ENCODE data around the gene OSBPL10. TPM values are rescaled to one million over a fixed set of nuclear protein-coding genes. Genes with fewer than 3 reads are reported as not detected.

Gene OSBPL10
- total and polyA plus RNA-seq, 7 donors, result 0.75 to 4.6 (median 2.3) TPM

- intact Hi-C loops (cut with DNase I), result no loop called here
- H3K9me3 ChIP-seq, result no peaks in the 10 kb centered on the region
- no peaks in the 10 kb centered on the region for H3K27me3 ChIP-seq (ENCODE audit: insufficient read depth in 3 of 3, low read length in 2 of 3)
- TF ChIP-seq CTCF (IDR thresholded peaks at IDR 0.05), result no peak
- H3K4me1 ChIP-seq, result no peaks in the 10 kb centered on the region
- no peak for DNase-seq
- H3K27ac ChIP-seq, result no peak overlapping the region
- no peak for ATAC-seq
- no peak overlapping the region for H3K4me3 ChIP-seq
- H3K36me3 ChIP-seq (ENCODE audit: insufficient read depth in 1 of 2, low read depth in 1 of 2), result no peaks in the 10 kb centered on the region
- 87 to 88% (median 88%) methylated on average over 5 of the region's 5 CpGs for WGBS, 3 donors
Measured at GRCh38 chr3:31735667-31736066, 245.4 kb downstream of the OSBPL10 start.

- H3K27ac ChIP-seq, result no peak overlapping the region
- TF ChIP-seq CTCF (IDR thresholded peaks at IDR 0.05), result no peak
- H3K36me3 ChIP-seq (ENCODE audit: insufficient read depth in 1 of 2, low read depth in 1 of 2), result no peaks in the 10 kb centered on the region
- ATAC-seq (no peak), DNase-seq (no peak)
- intact Hi-C loops (cut with DNase I), result no loop called here
- H3K4me3 ChIP-seq, result no peak overlapping the region
- 31 to 53% (median 36%) methylated on average over 4 of the region's 4 CpGs for WGBS, 3 donors
- no peaks in the 10 kb centered on the region for H3K9me3 ChIP-seq
- no peaks in the 10 kb centered on the region for H3K4me1 ChIP-seq
- H3K27me3 ChIP-seq (ENCODE audit: insufficient read depth in 3 of 3, low read length in 2 of 3), result no peaks in the 10 kb centered on the region
Measured at GRCh38 chr3:31733234-31733667, 247.8 kb downstream of the OSBPL10 start.

- TF ChIP-seq CTCF (IDR thresholded peaks at IDR 0.05), result no peak
- intact Hi-C loops (cut with DNase I), result no loop called here
- Histone ChIP-seq H3K4me3 (no peak overlapping the region), H3K9me3 (no peaks in the 10 kb centered on the region), H3K36me3 (ENCODE audit: insufficient read depth in 1 of 2, low read depth in 1 of 2) (no peaks in the 10 kb centered on the region), H3K27ac (no peak overlapping the region), H3K4me1 (no peaks in the 10 kb centered on the region), H3K27me3 (ENCODE audit: insufficient read depth in 3 of 3, low read length in 2 of 3) (no peaks in the 10 kb centered on the region)
- WGBS, 3 donors, result 33 to 44% (median 39%) methylated on average over 8 of the region's 8 CpGs
- ATAC-seq (no peak), DNase-seq (no peak)
Measured at GRCh38 chr3:31732548-31732947, 248.5 kb downstream of the OSBPL10 start.

- ATAC-seq (no peak), DNase-seq (no peak)
- Histone ChIP-seq H3K4me1 (no peaks in the 10 kb centered on the region), H3K27me3 (ENCODE audit: insufficient read depth in 3 of 3, low read length in 2 of 3) (no peaks in the 10 kb centered on the region), H3K36me3 (ENCODE audit: insufficient read depth in 1 of 2, low read depth in 1 of 2) (no peaks in the 10 kb centered on the region), H3K4me3 (no peak overlapping the region), H3K9me3 (no peaks in the 10 kb centered on the region), H3K27ac (no peak overlapping the region)
- 74 to 86% (median 85%) methylated on average over 8 of the region's 8 CpGs for WGBS, 3 donors
- TF ChIP-seq CTCF (IDR thresholded peaks at IDR 0.05), result no peak
- intact Hi-C loops (cut with DNase I), result no loop called here
Measured at GRCh38 chr3:31729573-31729972, 251.5 kb downstream of the OSBPL10 start.

- H3K27me3 ChIP-seq (ENCODE audit: insufficient read depth in 3 of 3, low read length in 2 of 3), result no peaks in the 10 kb centered on the region
- H3K4me3 ChIP-seq, result no peak overlapping the region
- no peak for ATAC-seq
- H3K9me3 ChIP-seq, result no peaks in the 10 kb centered on the region
- no peak for DNase-seq
- no peaks in the 10 kb centered on the region for H3K4me1 ChIP-seq
- no peak for TF ChIP-seq CTCF (IDR thresholded peaks at IDR 0.05)
- intact Hi-C loops (cut with DNase I), result no loop called here
- 85 to 96% (median 89%) methylated on average over 3 of the region's 3 CpGs for WGBS, 3 donors
- no peak overlapping the region for H3K27ac ChIP-seq
- no peaks in the 10 kb centered on the region for H3K36me3 ChIP-seq (ENCODE audit: insufficient read depth in 1 of 2, low read depth in 1 of 2)
Measured at GRCh38 chr3:31729082-31729481, 252.0 kb downstream of the OSBPL10 start.

Measured in psoas muscle (tissue), 8 donors.